BJ (cell line): ENCODE data around the gene PLGRKT. TPM values are rescaled to one million over a fixed set of nuclear protein-coding genes. Genes with fewer than 3 reads are reported as not detected.

Experiments
- CTCF ChIA-PET: fragments of 350-600 bp; formaldehyde crosslinking; extraction: SDS; loops from one replicate; lab custom pipeline; 2021; ENCODE audit warnings: antibody characterized with exemption, inconsistent platforms; lab: Yijun Ruan, JAX
- POLR2A ChIA-PET: fragments of 300-600 bp; sonication (Branson Sonifier 250); formaldehyde crosslinking; extraction: SDS; loops from one replicate; lab custom pipeline; 2021; ENCODE audit warnings: antibody characterized with exemption; lab: Charles Lee
- DNase-seq: peaks from one replicate; pipeline ENCODE4 v3.0.0-alpha.2; 2011; ENCODE audit warnings: low read depth
- H3K27me3 ChIP-seq: 2 replicates; pipeline ENCODE4 v1.6.0; 2011; ENCODE audit warnings: low read length; ENCODE audit not compliant: control insufficient read depth, insufficient read depth
- H3K36me3 ChIP-seq: 2 replicates; pipeline ENCODE4 v1.5.1; 2011; ENCODE audit warnings: low read length; ENCODE audit not compliant: control insufficient read depth, insufficient read depth
- H3K4me3 ChIP-seq: 2 replicates; pipeline ENCODE4 v1.5.1; 2011; ENCODE audit warnings: low read depth, mild to moderate bottlenecking, control low read depth, low read length
- polyA plus RNA-seq: library from polyadenylated mRNA; depleted of rRNA; stranded (reverse); fragments of >200 nt; gene quantifications from 2 replicates; pipeline ENCODE4 v1.2.3, GENCODE V29; 2011
- TF ChIP-seq, protein P1 (sequence below): IDR thresholded peaks from 2 replicates; pipeline ENCODE4 v1.5.1; 2011; ENCODE audit warnings: low read depth, mild to moderate bottlenecking, control low read depth, inconsistent platforms, low read length, moderate library complexity; ENCODE audit not compliant: insufficient read depth

The PLGRKT gene
- polyA plus RNA-seq, 1 experiment, result 7.7 TPM

DNA sequence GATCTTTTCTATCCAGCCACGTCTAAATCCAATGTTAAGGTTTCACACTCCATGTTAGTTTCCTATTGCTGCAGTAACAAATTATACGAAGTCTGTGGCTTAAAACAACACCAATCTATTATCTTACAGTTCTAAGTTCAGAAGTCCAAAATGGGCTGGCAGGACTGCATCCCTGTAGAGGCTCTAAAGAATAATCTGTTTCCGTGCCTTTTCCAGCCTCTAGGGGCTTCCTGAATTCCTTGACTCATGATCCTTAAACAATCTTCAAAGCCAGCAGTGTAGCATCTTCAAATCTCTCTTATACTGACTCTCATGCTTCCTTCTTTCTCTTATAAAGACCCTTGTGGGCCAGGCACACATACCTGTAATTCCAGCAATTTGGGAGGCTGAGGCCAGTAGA, 6.8 kb downstream of the PLGRKT start:
- H3K27me3 ChIP-seq, result no peaks in the 10 kb centered on the region
- CTCF ChIA-PET, result no interaction called here
- DNase-seq, result no peak
- no peak overlapping the region for H3K4me3 ChIP-seq
- TF ChIP-seq, protein P1, sequence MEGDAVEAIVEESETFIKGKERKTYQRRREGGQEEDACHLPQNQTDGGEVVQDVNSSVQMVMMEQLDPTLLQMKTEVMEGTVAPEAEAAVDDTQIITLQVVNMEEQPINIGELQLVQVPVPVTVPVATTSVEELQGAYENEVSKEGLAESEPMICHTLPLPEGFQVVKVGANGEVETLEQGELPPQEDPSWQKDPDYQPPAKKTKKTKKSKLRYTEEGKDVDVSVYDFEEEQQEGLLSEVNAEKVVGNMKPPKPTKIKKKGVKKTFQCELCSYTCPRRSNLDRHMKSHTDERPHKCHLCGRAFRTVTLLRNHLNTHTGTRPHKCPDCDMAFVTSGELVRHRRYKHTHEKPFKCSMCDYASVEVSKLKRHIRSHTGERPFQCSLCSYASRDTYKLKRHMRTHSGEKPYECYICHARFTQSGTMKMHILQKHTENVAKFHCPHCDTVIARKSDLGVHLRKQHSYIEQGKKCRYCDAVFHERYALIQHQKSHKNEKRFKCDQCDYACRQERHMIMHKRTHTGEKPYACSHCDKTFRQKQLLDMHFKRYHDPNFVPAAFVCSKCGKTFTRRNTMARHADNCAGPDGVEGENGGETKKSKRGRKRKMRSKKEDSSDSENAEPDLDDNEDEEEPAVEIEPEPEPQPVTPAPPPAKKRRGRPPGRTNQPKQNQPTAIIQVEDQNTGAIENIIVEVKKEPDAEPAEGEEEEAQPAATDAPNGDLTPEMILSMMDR, result 0 out of 2 replicates have a peak, but pooled peaks have one; percentile 8
- POLR2A ChIA-PET, result no interaction called here
- peaks cover 2% of the 10 kb centered on the region; the same call in 1 of the 2 replicates for H3K36me3 ChIP-seq

GRCh38 chr9:5429873-5430564, 7.7 kb downstream of the PLGRKT start:
- CTCF ChIA-PET, result interaction anchor here (1.3 kb wide), 1 partner anchor 244 kb away, joined by 5 read pairs; no protein-coding TSS in a partner anchor
- Histone ChIP-seq H3K4me3 (no peak overlapping the region), H3K36me3 (no peaks in the 10 kb centered on the region; the same call in 1 of the 2 replicates), H3K27me3 (no peaks in the 10 kb centered on the region)
- TF ChIP-seq, protein P1, result no peak
- DNase-seq, result no peak
- POLR2A ChIA-PET, result no interaction called here

GRCh38 chr9:5428794-5429528, 8.8 kb downstream of the PLGRKT start:
- TF ChIP-seq, protein P1, result no peak
- H3K27me3 ChIP-seq, result no peaks in the 10 kb centered on the region
- ChIA-PET CTCF (interaction anchor here (1.2 to 1.3 kb wide), 2 partner anchors 240 to 243 kb away, joined by 3 to 5 read pairs; no protein-coding TSS in a partner anchor), POLR2A (no interaction called here)
- H3K36me3 ChIP-seq, result no peaks in the 10 kb centered on the region; the same call in 1 of the 2 replicates
- H3K4me3 ChIP-seq, result no peak overlapping the region
- no peak for DNase-seq

DNA sequence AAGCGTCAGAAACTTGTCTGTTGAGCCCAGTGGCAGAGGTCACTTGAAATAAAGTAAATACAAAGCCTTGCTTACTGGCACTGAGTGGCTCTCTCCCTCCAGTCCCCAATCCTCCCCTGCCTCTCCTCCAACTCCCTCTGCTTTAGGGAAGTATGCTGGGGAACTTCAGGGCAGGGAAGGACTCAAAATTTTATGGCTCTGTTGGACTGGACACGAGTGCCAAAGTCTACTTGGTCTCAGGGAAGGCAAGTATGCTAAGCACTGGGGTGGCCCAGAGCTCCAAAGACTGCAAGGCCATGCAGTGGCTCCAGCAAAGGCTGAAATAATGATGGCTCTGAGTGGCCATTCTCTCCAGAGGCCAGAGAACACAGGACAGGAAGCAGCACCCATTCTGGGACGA, 9.6 kb downstream of the PLGRKT start:
- TF ChIP-seq, protein P1, result no peak
- DNase-seq, result no peak
- ChIA-PET CTCF (interaction anchor here (1.2 kb wide), 1 partner anchor 239 kb away, joined by 3 read pairs; no protein-coding TSS in a partner anchor), POLR2A (no interaction called here)
- Histone ChIP-seq H3K27me3 (no peaks in the 10 kb centered on the region), H3K4me3 (no peak overlapping the region), H3K36me3 (no peaks in the 10 kb centered on the region; the same call in 1 of the 2 replicates)

- Histone ChIP-seq H3K27me3 (no peaks in the 10 kb centered on the region), H3K4me3 (no peak overlapping the region), H3K36me3 (no peaks in the 10 kb centered on the region)
- ChIA-PET POLR2A (no interaction called here), CTCF (interaction anchor here (1.8 to 2.0 kb wide), 3 partner anchors 9 to 240 kb away, joined by 7 to 8 read pairs (median 8); no protein-coding TSS in a partner anchor)
- TF ChIP-seq, protein P1, result no peak
- DNase-seq, result no peak
Observed at GRCh38 chr9:5427005-5427404, 10.7 kb downstream of the PLGRKT start.
